Bronchial epithelial cell (primary cell): Measurements from ENCODE around the gene IQCN. TPM values are rescaled to one million over a fixed set of nuclear protein-coding genes. Genes with fewer than 3 reads are reported as not detected.
"Not testable (repeated sequence)": the region's sequence is repeated elsewhere in the genome, so short reads cannot be mapped to it uniquely, and the experiment has no call there.

Experiments
- DNase-seq: peaks from one replicate; pipeline ENCODE4 v3.0.0-alpha.2; 2010; ENCODE audit warnings: low read depth
- FAIRE-seq: peaks from 2 replicates; lab custom pipeline; 2011; peaks lifted over from hg19 to GRCh38; lab: Jason Lieb, UNC
- H3K27me3 ChIP-seq: 2 replicates; pipeline ENCODE4 v1.5.1; 2011; ENCODE audit warnings: low read length; ENCODE audit not compliant: control insufficient read depth, insufficient read depth
- H3K36me3 ChIP-seq: 2 replicates; pipeline ENCODE4 v1.5.1; 2011; ENCODE audit warnings: low read length; ENCODE audit not compliant: control insufficient read depth, insufficient read depth
- H3K4me3 ChIP-seq: 2 replicates; pipeline ENCODE4 v1.5.1; 2011; ENCODE audit warnings: mild to moderate bottlenecking, low read depth, low read length, control low read depth
- CTCF ChIP-seq: IDR thresholded peaks from 2 replicates; pipeline ENCODE4 v1.5.1; 2011; ENCODE audit warnings: mild to moderate bottlenecking, moderate library complexity, low read length, control low read depth, inconsistent platforms; ENCODE audit not compliant: insufficient read depth, severe bottlenecking
- total RNA-seq: library from RNA; depleted of rRNA; stranded (reverse); fragments of >200 nt; gene quantifications from 2 replicates; pipeline ENCODE4 v1.2.1, GENCODE V29; 2014

The IQCN gene
- total RNA-seq, 1 donor from 2014 or later: not detected

GRCh38 chr19:18211683-18212082 is 62.6 kb downstream of the IQCN start:
- no peaks in the 10 kb centered on the region for H3K27me3 ChIP-seq
- no peak for FAIRE-seq
- TF ChIP-seq CTCF: no peak
- H3K36me3 ChIP-seq: no peaks in the 10 kb centered on the region
- no peak for DNase-seq
- no peak overlapping the region for H3K4me3 ChIP-seq

- H3K36me3 ChIP-seq, H3K27me3 ChIP-seq, FAIRE-seq, H3K4me3 ChIP-seq, DNase-seq: not testable (repeated sequence)
Observed at GRCh38 chr19:18209912-18210311, 64.3 kb downstream of the IQCN start.

- Histone ChIP-seq H3K4me3 (no peak overlapping the region), H3K36me3 (no peaks in the 10 kb centered on the region), H3K27me3 (no peaks in the 10 kb centered on the region)
- peak; percentile 54 for TF ChIP-seq CTCF
- DNase-seq (no peak), FAIRE-seq (no peak)
Observed at GRCh38 chr19:18208098-18208951, 65.9 kb downstream of the IQCN start.

Other genes with a start within 250 kb of the IQCN start
- gene IL12RB1, start 187.5 kb downstream of the IQCN start, total RNA-seq: under 0.01 TPM in 1 of 2 replicates, not detected in the other
- gene MAST3, start 176.7 kb downstream of the IQCN start, total RNA-seq: 0.79 and 2.2 TPM in 2 replicates
- 2.6 and 4.0 TPM in 2 replicates for gene PIK3R2, start 121.3 kb downstream of the IQCN start, total RNA-seq
- gene IFI30, start 100.6 kb downstream of the IQCN start, total RNA-seq: 17.6 and 20.6 TPM in 2 replicates
- gene MPV17L2, start 81.2 kb downstream of the IQCN start, total RNA-seq: 8.7 and 9.5 TPM in 2 replicates
- 0.53 and 1.0 TPM in 2 replicates for gene RAB3A, start 70.4 kb downstream of the IQCN start, total RNA-seq
- gene PDE4C, start 48.0 kb downstream of the IQCN start, total RNA-seq: 0.26 and 0.38 TPM in 2 replicates
- 54.0 and 89.0 TPM in 2 replicates for gene JUND, start 7.2 kb upstream of the IQCN start, total RNA-seq
- gene LSM4, start 48.6 kb upstream of the IQCN start, total RNA-seq: 208 and 260 TPM in 2 replicates
- gene PGPEP1, start 66.1 kb upstream of the IQCN start, total RNA-seq: 8.2 and 12.6 TPM in 2 replicates
- gene GDF15, start 111.7 kb upstream of the IQCN start, total RNA-seq: 123 and 166 TPM in 2 replicates
- gene LRRC25, start 123.2 kb upstream of the IQCN start, total RNA-seq: under 0.01 TPM in 1 of 2 replicates, not detected in the other
- 13.2 and 17.1 TPM in 2 replicates for gene SSBP4, start 144.9 kb upstream of the IQCN start, total RNA-seq
- gene ISYNA1, start 163.7 kb upstream of the IQCN start, total RNA-seq: 6.7 and 15.3 TPM in 2 replicates
- gene ELL, start 247.6 kb upstream of the IQCN start, total RNA-seq: 9.7 and 13.8 TPM in 2 replicates